ENCODE results near the gene ZGPAT.

Gene ZGPAT

DNA sequence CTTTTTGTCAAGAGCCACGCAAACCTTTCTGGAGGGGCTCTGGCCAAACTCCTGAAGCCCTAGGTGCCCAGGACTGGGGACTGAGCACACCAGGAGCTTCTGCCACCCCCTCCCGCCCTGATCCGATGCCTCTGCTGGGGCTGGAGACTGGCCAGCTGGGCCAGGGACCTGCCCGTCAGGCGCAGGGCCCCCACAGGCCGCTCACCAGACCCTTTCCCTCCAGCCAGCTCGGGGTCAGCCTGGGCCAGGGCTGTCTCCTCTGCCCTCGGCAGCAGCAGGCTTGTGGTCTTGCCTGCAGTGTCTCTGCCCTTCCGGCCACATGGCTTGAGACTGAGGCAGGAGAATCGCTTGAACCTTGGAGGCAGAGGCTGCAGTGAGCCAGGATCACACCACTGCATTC is 35.2 kb upstream of the ZGPAT start:
- TF ChIP-seq CTCF (IDR thresholded peaks at IDR 0.05; ENCODE audit: low read depth, low read length) = no peak
- H3K4me3 ChIP-seq (ENCODE audit: low read depth, low read length) = no peak overlapping the region

- no peak overlapping the region for H3K4me3 ChIP-seq (ENCODE audit: low read depth, low read length)
- TF ChIP-seq CTCF (IDR thresholded peaks at IDR 0.05; ENCODE audit: low read depth, low read length) = no peak
Measured at GRCh38 chr20:63673951-63674350, 33.9 kb upstream of the ZGPAT start.

DNA sequence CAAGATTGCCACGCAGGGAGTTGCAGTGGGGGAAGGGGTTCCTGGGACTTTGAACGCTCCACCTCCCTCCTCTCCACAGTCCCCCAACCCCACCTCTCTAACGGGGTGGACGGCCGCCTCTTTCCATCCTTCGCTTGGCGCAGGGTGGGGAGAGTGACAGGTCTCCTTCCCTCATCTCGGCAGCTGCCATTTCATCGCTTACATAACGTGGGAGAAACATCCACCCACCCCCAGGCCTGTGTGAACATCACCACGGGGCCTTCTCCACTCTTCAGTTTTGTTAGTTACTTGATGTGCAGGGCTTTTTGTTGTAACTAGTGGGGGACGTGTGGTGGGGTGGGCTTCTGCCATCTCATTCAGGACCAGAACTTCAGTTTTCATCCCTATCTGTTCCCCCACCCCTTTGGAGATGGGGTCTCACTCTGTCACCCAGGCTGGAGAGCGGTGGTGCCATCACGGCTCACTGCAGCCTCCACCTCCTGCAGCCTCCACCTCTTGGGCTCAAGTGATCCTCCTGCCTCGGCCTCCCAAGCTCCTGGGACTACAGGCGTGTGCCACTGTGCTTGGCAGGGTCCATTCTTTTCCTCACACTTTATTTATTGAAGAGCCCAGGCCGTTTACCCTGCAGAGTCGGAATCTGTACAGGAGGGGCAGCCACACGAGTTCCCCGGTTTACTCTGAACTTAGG is 32.0 kb upstream of the ZGPAT start:
- H3K4me3 ChIP-seq (ENCODE audit: low read depth, low read length) = no peak overlapping the region
- no peak for TF ChIP-seq CTCF (IDR thresholded peaks at IDR 0.05; ENCODE audit: low read depth, low read length)

GRCh38 chr20:63678071-63678470 is 29.8 kb upstream of the ZGPAT start:
- no peak for TF ChIP-seq CTCF (IDR thresholded peaks at IDR 0.05; ENCODE audit: low read depth, low read length)
- H3K4me3 ChIP-seq (ENCODE audit: low read depth, low read length) = no peak overlapping the region

DNA sequence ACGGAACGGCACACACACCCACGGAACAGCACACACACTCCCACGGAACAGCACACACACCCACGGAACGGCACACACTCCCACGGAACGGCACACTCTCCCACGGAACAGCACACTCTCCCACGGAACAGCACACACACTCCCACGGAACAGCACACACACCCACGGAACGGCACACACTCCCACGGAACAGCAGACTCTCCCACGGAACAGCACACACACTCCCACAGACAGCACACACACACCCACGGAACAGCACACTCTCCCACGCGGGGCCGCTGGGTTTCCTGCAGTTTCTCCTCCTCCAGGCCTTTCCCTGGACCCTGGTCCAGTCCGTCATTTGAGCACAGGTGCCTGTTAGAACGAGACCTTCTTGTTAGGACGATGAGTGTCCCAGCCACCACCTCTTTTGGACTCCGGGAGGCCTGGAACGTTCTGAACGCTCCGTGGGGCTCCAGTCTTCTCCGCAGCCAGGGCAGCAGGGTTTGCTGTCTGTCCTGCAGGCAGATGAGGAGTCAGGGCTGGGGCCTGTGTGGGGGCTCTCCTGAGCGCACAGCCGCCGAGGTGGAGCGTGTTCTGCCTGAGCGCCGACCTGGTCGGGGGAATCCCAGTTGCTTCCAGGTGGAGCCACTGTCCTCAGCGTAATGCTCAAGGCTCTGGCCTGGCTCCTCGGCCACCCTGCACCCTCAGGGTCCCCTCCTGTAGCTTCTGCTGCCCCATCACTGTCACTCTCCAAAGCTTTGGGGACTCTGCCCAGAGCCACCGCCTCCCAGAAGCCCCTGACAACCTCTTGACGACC is 29.0 kb upstream of the ZGPAT start:
- no peak overlapping the region for H3K4me3 ChIP-seq (ENCODE audit: low read depth, low read length)
- TF ChIP-seq CTCF (IDR thresholded peaks at IDR 0.05; ENCODE audit: low read depth, low read length) = no peak

GRCh38 chr20:63679799-63680305 is 28.0 kb upstream of the ZGPAT start:
- no peak for TF ChIP-seq CTCF (IDR thresholded peaks at IDR 0.05; ENCODE audit: low read depth, low read length)
- no peak overlapping the region for H3K4me3 ChIP-seq (ENCODE audit: low read depth, low read length)

- H3K4me3 ChIP-seq (ENCODE audit: low read depth, low read length) = no peak overlapping the region
- TF ChIP-seq CTCF (IDR thresholded peaks at IDR 0.05; ENCODE audit: low read depth, low read length) = no peak
Measured at GRCh38 chr20:63680427-63680826, 27.4 kb upstream of the ZGPAT start.

Data from WI38 (cell line).